GM18498 (cell line): Measurements from ENCODE around the gene FGF1.

ENCODE experiments used
- ATAC-seq: cut with Tn5 transposase; IDR thresholded peaks from one replicate; pipeline ENCODE4 v1.9.1; 2021; ENCODE audit warnings: mild to moderate bottlenecking, moderate library complexity; ENCODE audit not compliant: unreplicated experiment

The FGF1 gene

DNA sequence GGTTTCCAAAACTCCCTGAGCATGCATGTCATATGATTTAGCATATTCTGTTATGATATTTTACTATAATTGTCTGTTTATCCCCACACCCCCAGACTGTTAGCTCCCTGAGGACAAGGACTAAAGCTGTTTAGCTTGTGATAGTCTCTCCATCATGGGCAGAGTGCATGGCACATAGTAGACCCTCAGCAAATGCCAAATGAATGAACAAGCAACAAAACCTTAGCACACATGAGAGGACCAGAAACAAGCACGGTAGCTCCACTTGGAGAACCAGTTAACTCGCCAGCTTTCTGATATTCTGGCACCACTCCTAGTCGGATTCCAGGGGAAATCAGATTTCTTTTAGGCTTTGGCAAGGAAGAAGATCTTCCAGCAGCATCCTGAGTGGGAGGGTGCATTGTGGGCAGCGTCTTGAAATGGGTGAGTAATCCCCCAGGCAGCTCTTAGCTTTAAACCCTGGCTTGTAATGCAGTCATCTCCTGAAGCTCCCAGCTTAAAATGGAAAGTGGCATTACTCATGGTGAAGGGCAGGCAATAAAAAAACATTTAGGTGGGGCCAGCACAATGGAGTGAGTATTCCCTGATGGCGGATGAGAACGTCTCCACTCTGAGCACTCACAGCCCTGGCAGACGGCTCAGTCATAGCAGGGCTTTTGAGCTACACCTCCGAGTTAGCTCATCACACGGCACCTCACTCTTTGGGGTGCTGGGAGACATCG is 41.1 kb downstream of the FGF1 start:
- no peak for ATAC-seq

DNA sequence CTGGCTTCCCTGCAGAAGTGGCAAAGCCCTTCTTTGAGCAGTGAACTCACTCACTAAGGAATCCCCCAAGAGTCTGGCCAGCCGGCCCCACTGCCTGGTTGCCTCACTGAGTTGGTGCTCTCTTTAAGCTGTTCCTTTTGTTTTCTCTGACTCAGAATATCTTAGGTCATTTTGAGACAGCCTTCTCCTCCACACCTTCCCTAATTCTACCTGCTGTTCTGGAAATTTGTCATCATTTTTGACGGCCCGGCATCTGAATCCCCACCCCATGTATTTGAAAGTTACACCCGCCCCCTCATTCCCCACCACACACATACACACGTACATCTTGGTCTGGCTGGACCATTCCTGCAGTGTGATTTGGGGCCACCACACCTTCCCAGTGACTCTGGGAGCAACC is 41.8 kb downstream of the FGF1 start:
- ATAC-seq, result no peak

DNA sequence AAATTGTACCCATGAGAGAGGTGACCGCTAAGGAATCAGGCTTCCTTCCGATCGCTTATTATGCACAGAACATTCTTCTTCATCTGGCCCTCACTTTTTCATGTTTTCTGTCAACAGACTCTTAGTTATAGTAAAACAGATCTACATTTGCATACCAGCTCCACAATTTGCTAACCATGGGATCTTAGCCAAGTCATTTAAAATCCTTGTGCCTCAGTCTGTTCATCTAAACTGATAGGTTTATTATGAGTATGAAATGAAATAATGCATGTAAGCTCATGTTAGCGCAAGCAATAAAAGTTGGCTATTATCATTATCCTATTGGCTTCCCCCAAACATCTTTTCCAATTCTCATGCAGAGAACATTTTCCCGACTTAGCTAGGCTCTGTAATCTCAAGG is 42.3 kb downstream of the FGF1 start:
- no peak for ATAC-seq

GRCh38 chr5:142642427-142642826 is 43.5 kb downstream of the FGF1 start:
- ATAC-seq, result no peak

- no peak for ATAC-seq
These were observed 44.2 kb downstream of the FGF1 start for GRCh38 chr5:142641711-142642110.

DNA sequence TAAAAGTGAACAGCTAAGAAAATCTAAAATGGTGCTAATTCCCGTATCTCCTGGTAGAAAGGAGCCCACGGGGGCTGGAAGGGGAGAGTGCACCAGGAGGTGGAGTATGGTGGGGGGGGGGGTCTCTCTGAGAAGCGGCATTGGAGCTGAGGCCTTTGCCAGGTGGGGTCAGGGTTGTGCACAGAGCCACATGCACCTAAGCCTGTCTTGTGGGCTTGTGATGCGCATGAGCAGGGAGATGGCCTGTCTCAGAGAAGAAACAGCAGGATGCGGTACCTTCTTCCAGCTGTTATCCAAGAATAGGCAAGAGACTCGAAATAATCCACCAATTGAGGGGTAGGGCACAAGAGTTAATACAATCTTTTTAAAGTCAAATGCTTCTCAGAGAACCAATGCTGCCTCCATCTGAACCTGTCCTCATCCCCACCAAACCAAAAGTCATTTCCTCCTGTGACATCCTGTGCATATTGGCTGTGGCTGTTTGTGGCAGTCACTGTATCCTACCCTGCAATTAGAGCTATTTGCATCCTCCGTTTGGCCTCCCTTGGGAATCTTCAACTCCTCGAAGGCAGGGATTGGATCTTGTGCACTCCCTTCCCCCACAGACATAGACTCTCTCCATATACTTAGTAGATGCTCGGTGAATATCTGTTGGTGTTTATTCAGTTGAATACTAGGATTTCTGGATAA is 45.4 kb downstream of the FGF1 start:
- no peak for ATAC-seq

- no peak for ATAC-seq
These were observed 46.4 kb downstream of the FGF1 start for GRCh38 chr5:142639455-142639854.

DNA sequence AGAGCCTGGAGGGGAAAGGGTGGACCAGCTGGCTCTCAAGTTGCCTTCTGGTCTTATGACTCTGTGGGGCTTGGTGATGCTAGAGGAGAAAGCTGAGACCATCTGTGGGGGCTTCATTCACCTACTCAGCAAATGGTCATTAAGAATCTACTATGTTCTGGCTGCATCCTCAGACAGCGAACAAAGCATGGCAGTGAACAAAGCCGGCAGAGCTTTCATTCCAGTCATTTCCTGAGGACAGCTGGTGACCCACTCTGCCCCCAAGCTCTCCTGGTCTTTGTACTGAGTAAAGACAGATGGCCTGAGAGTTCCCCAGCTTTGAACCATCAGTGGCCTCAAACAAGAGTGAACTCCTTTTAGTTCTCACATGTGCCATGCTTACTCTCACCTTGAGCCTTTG is 48.0 kb downstream of the FGF1 start:
- ATAC-seq, result no peak

GRCh38 chr5:142636698-142637324 is 49.1 kb downstream of the FGF1 start:
- ATAC-seq, result no peak

DNA sequence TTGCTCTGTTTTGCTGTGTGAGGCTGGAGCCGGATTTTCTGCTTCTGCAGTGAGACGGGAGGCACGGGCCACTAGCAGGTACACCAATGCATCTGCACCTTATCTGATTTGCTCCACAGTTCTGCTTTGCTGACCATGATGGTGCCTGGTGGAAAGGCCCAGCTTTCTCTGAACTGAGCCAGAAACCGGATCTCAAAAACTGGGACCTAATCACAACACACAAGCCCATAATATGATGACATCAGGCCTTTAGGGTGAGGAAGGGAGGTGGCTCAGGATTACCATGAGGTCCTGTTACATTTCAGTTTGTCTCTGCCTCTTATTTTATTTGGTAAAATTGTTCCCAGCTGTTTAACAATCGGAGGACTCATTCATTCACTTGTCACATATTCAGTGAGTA is 49.8 kb downstream of the FGF1 start:
- ATAC-seq, result no peak

- ATAC-seq, result no peak
These were observed 51.5 kb downstream of the FGF1 start for GRCh38 chr5:142634216-142635011.

- no peak for ATAC-seq
These were observed 54.9 kb downstream of the FGF1 start for GRCh38 chr5:142630927-142631539.

DNA sequence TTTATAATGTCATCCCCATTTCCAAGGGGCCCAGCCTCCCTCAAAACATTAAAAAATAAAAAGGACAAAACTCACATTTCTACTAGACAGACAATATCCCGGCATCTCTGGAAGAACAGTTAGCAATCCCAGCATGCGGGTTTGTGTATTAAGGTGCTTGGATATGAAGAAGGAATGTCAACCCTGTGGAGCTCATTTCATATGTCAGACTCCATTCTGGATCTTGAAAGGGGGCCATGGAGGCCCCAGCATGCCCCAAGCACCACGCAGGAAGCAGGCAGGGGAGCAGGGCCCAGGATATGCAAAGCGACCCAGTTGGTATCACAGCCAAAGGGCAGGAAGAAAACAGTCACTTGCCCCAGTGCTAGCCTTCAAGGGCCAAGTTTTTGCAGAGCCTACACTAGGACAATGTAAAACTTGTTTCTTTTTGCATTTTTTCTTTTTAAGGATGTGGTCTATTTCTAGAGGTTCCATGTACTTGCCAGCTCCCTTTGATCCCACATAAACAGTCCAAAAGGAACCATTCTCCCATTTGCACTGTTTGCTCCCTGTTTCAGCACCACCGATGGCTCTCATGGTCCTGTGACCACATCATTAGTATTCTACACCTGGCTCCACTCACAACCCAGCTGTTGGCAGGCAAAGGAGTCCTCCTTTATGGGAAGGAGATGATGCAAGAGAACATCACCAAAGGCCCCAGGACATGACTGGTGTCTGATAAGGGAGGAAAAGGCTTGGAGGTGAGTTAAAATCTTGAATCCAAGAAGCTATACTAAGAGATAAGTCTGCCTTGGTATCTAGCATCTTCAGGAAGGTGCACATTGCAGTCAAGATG is 58.3 kb downstream of the FGF1 start:
- no peak for ATAC-seq

DNA sequence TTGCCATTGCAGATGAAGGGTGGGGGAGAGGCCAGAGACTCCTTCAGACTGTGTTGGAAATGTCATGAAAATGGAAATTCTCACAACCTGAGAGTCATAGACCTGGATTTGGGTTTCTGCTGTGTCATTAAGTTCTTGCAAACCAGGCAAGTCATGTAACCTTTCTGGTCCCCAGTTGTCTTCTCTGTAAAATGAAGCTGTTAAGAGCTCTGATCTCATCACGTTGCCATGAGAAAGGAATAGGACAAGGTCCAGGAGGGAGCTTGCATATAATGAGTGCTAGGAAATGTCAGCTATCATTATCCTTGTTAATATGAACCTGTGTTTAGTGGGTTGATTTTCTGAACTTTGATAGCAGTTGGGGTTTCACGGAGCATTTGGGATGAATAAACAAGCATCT is 59.1 kb downstream of the FGF1 start:
- no peak for ATAC-seq

DNA sequence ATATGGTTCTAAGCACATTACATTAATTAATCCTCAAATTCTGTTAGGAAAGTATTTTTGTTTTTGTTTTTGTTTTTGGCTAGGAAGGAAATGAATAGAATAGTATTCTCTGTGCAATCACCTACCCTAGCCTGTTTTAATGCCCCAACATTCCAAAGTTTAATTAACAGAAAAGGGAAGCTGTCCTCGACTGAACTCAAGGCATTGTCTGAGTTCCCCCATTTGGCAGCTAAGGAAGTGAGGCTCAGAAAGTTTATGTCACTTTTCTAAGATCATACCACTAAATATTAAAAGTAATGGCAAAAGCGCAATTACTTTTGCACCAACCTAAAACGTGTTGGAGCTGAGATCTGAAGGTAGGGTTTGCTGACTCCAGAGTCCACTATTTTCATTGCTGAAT is 59.8 kb downstream of the FGF1 start:
- ATAC-seq, result no peak

GRCh38 chr5:142621227-142621626 is 64.7 kb downstream of the FGF1 start:
- ATAC-seq, result no peak

GRCh38 chr5:142619815-142620214 is 66.1 kb downstream of the FGF1 start:
- ATAC-seq, result no peak

GRCh38 chr5:142618130-142618523 is 67.8 kb downstream of the FGF1 start:
- ATAC-seq, result no peak

DNA sequence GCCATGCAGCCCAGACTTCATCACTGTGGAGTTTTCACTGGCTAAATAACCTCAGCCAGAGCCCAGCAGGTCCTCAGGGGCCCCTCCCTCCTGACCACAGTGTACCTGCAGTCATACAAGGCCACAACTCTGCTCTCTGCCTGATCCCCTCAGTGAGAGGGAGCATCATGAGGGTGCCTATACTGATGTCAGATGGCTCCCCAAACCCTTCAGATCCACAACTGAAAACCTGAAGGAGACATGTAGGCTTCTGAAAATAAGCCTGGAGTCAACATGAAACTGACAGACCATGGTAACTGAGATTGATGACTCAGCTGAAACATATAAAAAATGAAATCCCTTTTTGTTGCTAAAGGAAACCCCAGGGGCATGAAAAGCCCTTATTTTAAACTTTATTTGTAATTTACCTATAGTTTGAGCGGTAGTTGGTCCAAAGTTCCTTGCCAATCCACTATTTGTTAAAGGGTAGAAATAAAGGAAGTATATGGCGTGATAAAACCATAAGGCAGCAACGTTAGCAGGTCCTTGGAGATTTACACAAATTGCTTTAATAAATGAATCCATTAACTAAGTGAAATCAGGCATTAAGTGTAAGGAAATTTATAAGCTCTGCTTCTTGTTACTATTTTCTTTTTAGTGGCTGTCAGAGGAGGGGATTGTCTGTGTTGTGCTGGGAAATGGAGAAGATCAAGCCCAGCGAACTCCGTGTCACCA is 68.3 kb downstream of the FGF1 start:
- ATAC-seq, result no peak

DNA sequence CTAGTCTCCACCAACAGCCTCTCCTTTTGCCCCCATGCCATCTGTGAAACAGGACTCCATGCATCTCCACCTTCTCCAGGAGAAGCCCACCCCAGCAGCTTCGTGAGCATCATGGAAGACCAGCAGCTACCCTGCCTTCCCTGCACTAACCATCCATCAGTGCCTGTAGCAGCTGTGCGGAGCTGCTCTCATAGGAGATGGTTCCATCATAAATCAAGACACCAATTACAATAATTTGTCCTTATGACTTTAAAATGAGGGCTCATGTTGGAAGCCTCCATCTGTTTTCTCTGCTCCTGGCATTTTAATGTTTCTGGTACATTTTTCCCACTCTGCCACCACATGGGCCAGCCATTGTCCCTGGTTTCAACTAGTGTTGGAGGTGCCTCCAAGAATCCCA is 69.9 kb downstream of the FGF1 start:
- no peak for ATAC-seq
